ENCODE results near the gene FUT2. TPM values are rescaled to one million over a fixed set of nuclear protein-coding genes. Genes with fewer than 3 reads are reported as not detected.
"Not testable (repeated sequence)": the region's sequence is repeated elsewhere in the genome, so short reads cannot be mapped to it uniquely, and the experiment has no call there.

Gene FUT2
- total and polyA plus RNA-seq, 2 donors from 2014 or later = 0.28 to 5.8 TPM

GRCh38 chr19:48676887-48677286 is 18.9 kb upstream of the FUT2 start:
- no peak for TF ChIP-seq CTCF (IDR thresholded peaks at IDR 0.05; ENCODE audit: borderline replicate concordance, extremely low read depth, insufficient read depth)
- H3K9me3 ChIP-seq (ENCODE audit: control insufficient read depth in 2 of 3, insufficient read depth in 1 of 3, low read length in 3 of 3) = no peaks in the 10 kb centered on the region
- no peak overlapping the region for H3K4me3 ChIP-seq (ENCODE audit: low read length in 3 of 3)
- no peak for FAIRE-seq
- no peak overlapping the region for H3K9ac ChIP-seq (ENCODE audit: low read length in 3 of 3)
- peaks cover 0 to 4% (median 2%) of the 10 kb centered on the region in 3 donors for H3K4me1 ChIP-seq (ENCODE audit: control insufficient read depth in 2 of 3, insufficient read depth in 2 of 3, low read depth in 1 of 3, low read length in 3 of 3)
- intact Hi-C loops (cut with DNase I) = no loop called here
- H3K36me3 ChIP-seq (ENCODE audit: control insufficient read depth in 2 of 3, insufficient read depth in 3 of 3, low read length in 3 of 3) = no peaks in the 10 kb centered on the region
- H3K27me3 ChIP-seq (ENCODE audit: control insufficient read depth, insufficient read depth, low read length) = no peaks in the 10 kb centered on the region
- H3K27ac ChIP-seq (ENCODE audit: low read depth in 2 of 2, low read length in 2 of 2) = no peak overlapping the region
- no peak for DNase-seq

GRCh38 chr19:48678201-48678600 is 17.6 kb upstream of the FUT2 start:
- Histone ChIP-seq H3K27me3 (ENCODE audit: control insufficient read depth, insufficient read depth, low read length) (no peaks in the 10 kb centered on the region), H3K9ac (ENCODE audit: low read length in 3 of 3) (no peak overlapping the region), H3K36me3 (ENCODE audit: control insufficient read depth in 2 of 3, insufficient read depth in 3 of 3, low read length in 3 of 3) (no peaks in the 10 kb centered on the region), H3K27ac (ENCODE audit: low read depth in 2 of 2, low read length in 2 of 2) (no peak overlapping the region), H3K4me3 (ENCODE audit: low read length in 3 of 3) (no peak overlapping the region), H3K9me3 (ENCODE audit: control insufficient read depth in 2 of 3, insufficient read depth in 1 of 3, low read length in 3 of 3) (no peaks in the 10 kb centered on the region), H3K4me1 (ENCODE audit: control insufficient read depth in 2 of 3, insufficient read depth in 2 of 3, low read depth in 1 of 3, low read length in 3 of 3) (peaks cover 0 to 4% (median 2%) of the 10 kb centered on the region in 3 donors)
- DNase-seq (no peak), FAIRE-seq (no peak)
- TF ChIP-seq CTCF (IDR thresholded peaks at IDR 0.05; ENCODE audit: borderline replicate concordance, extremely low read depth, insufficient read depth) = no peak
- intact Hi-C loops (cut with DNase I) = no loop called here

DNA sequence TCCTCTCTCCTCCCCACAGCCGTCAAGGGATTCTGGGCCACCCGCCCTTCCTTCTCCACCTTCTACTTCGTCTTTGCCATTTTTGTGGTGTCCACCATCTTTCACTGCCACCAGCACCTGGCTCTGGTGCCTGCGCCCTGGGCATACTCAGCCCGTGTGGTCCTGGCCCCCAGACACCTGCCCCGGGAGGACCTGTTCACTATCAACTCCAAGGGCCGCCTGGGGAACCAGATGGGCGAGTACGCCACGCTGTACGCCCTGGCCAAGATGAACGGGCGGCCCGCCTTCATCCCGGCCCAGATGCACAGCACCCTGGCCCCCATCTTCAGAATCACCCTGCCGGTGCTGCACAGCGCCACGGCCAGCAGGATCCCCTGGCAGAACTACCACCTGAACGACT is 15.8 kb upstream of the FUT2 start:
- H3K4me3 ChIP-seq (ENCODE audit: low read length in 3 of 3); H3K9me3 ChIP-seq (ENCODE audit: control insufficient read depth in 2 of 3, insufficient read depth in 1 of 3, low read length in 3 of 3); FAIRE-seq; H3K27ac ChIP-seq (ENCODE audit: low read depth in 2 of 2, low read length in 2 of 2); intact Hi-C loops (cut with DNase I); H3K4me1 ChIP-seq (ENCODE audit: control insufficient read depth in 2 of 3, insufficient read depth in 2 of 3, low read depth in 1 of 3, low read length in 3 of 3); H3K27me3 ChIP-seq (ENCODE audit: control insufficient read depth, insufficient read depth, low read length); H3K9ac ChIP-seq (ENCODE audit: low read length in 3 of 3); H3K36me3 ChIP-seq (ENCODE audit: control insufficient read depth in 2 of 3, insufficient read depth in 3 of 3, low read length in 3 of 3); DNase-seq: not testable (repeated sequence)

- intact Hi-C loops (cut with DNase I) = no loop called here
- Histone ChIP-seq H3K27ac (ENCODE audit: low read depth in 2 of 2, low read length in 2 of 2) (no peak overlapping the region), H3K9ac (ENCODE audit: low read length in 3 of 3) (no peak overlapping the region), H3K4me1 (ENCODE audit: control insufficient read depth in 2 of 3, insufficient read depth in 2 of 3, low read depth in 1 of 3, low read length in 3 of 3) (peaks cover 0 to 2% (median 0%) of the 10 kb centered on the region in 3 donors), H3K9me3 (ENCODE audit: control insufficient read depth in 2 of 3, insufficient read depth in 1 of 3, low read length in 3 of 3) (no peaks in the 10 kb centered on the region), H3K36me3 (ENCODE audit: control insufficient read depth in 2 of 3, insufficient read depth in 3 of 3, low read length in 3 of 3) (no peaks in the 10 kb centered on the region), H3K4me3 (ENCODE audit: low read length in 3 of 3) (no peak overlapping the region), H3K27me3 (ENCODE audit: control insufficient read depth, insufficient read depth, low read length) (no peaks in the 10 kb centered on the region)
- DNase-seq = no peak
- TF ChIP-seq CTCF (IDR thresholded peaks at IDR 0.05; ENCODE audit: borderline replicate concordance, extremely low read depth, insufficient read depth) = no peak
- no peak for FAIRE-seq
Observed at GRCh38 chr19:48680436-48681126, 15.2 kb upstream of the FUT2 start.
